WTC11 (cell line): ENCODE results near the gene CDCA5. TPM values are rescaled to one million over a fixed set of nuclear protein-coding genes. Genes with fewer than 3 reads are reported as not detected.

Experiments
- ATAC-seq: fragments of 200-7000 bp; cut with Tn5 transposase; 2 replicates; pipeline ENCODE4 v1.10.0; 2021; ENCODE audit warnings: mild to moderate bottlenecking, moderate library complexity
- CTCF ChIA-PET: fragments of 300-600 bp; sonication (Branson Sonifier 250); formaldehyde crosslinking; loops from one replicate; lab custom pipeline; 2021; ENCODE audit warnings: antibody characterized with exemption; lab: Charles Lee
- POLR2A ChIA-PET: fragments of 350-600 bp; sonication (Branson Sonifier 250); formaldehyde crosslinking; loops from one replicate; lab custom pipeline; 2021; ENCODE audit warnings: antibody characterized with exemption; lab: Charles Lee
- DNase-seq: peaks from one replicate; pipeline ENCODE4 v3.0.0; 2021; ENCODE audit warnings: low spot score
- H3K27ac Mint-ChIP-seq: 2 replicates; pipeline ENCODE4 v1.8.0; 2021; ENCODE audit warnings: mixed read lengths
- H3K27me3 Mint-ChIP-seq: 2 replicates; pipeline ENCODE4 v1.8.0; 2021; ENCODE audit warnings: low read depth, mild to moderate bottlenecking, moderate library complexity, mixed read lengths
- H3K36me3 Mint-ChIP-seq: 2 replicates; pipeline ENCODE4 v1.8.0; 2021; ENCODE audit warnings: mixed read lengths
- H3K4me1 Mint-ChIP-seq: 2 replicates; pipeline ENCODE4 v1.8.0; 2022; ENCODE audit warnings: mixed read lengths
- H3K4me3 Mint-ChIP-seq: 2 replicates; pipeline ENCODE4 v1.8.0; 2021; ENCODE audit warnings: mild to moderate bottlenecking, moderate library complexity, mixed read lengths
- H3K9me3 Mint-ChIP-seq: 2 replicates; pipeline ENCODE4 v1.8.0; 2021; ENCODE audit warnings: mixed read lengths
- CREM ChIP-seq: sonication (generic); formaldehyde crosslinking; IDR thresholded peaks from 2 replicates; pipeline ENCODE4 v1.8.1; 2022; ENCODE audit warnings: mild to moderate bottlenecking, missing genetic modification reagents, moderate library complexity
- GRHL2 ChIP-seq: fragments of 250-450 bp; sonication (Bioruptor Pico); IDR thresholded peaks from 2 replicates; pipeline ENCODE4 v1.8.0; 2022; ENCODE audit warnings: mild to moderate bottlenecking, moderate library complexity; ENCODE audit not compliant: insufficient replicate concordance, severe bottlenecking
- GTF2I ChIP-seq: fragments of 250-450 bp; sonication (Bioruptor Pico); conservative IDR thresholded peaks from 2 replicates; pipeline ENCODE4 v1.4.0; 2021; ENCODE audit warnings: mild to moderate bottlenecking
- HMGA2 ChIP-seq: fragments of 250-450 bp; sonication (Bioruptor Pico); IDR thresholded peaks from 2 replicates; pipeline ENCODE4 v1.4.0; 2021; ENCODE audit warnings: mild to moderate bottlenecking, moderate library complexity
- IRF2 ChIP-seq: sonication (generic); formaldehyde crosslinking; IDR thresholded peaks from 2 replicates; pipeline ENCODE4 v1.8.0; 2022; ENCODE audit warnings: low read depth, missing genetic modification reagents, borderline replicate concordance
- ZMAT4 ChIP-seq: fragments of 250-450 bp; sonication (Bioruptor Pico); IDR thresholded peaks from 2 replicates; pipeline ENCODE4 v1.9.0; 2021; ENCODE audit warnings: mild to moderate bottlenecking
- ZNF671 ChIP-seq: fragments of 250-450 bp; sonication (Bioruptor Pico); IDR thresholded peaks from 2 replicates; pipeline ENCODE4 v1.8.0; 2021; ENCODE audit warnings: mild to moderate bottlenecking
- total RNA-seq: library from RNA; stranded (reverse); gene quantifications from 3 replicates; pipeline ENCODE4 v1.2.3, GENCODE V29; 2021
- TF ChIP-seq, protein P1 (sequence below): sonication (generic); formaldehyde crosslinking; conservative IDR thresholded peaks from 2 replicates; pipeline ENCODE4 v1.8.1; 2023; ENCODE audit warnings: mild to moderate bottlenecking, low read depth, missing genetic modification reagents, moderate library complexity
- TF ChIP-seq, protein P2 (sequence below): sonication (generic); formaldehyde crosslinking; IDR thresholded peaks from 2 replicates; pipeline ENCODE4 v1.8.0; 2023; ENCODE audit warnings: missing genetic modification reagents, mild to moderate bottlenecking, borderline replicate concordance
- TF ChIP-seq, protein P3 (sequence below): sonication (generic); formaldehyde crosslinking; IDR thresholded peaks from 2 replicates; pipeline ENCODE4 v1.8.0; 2022; ENCODE audit warnings: mild to moderate bottlenecking, missing genetic modification reagents

CDCA5 gene
- total RNA-seq, 1 experiment from 2014 or later: 95.9 TPM

DNA sequence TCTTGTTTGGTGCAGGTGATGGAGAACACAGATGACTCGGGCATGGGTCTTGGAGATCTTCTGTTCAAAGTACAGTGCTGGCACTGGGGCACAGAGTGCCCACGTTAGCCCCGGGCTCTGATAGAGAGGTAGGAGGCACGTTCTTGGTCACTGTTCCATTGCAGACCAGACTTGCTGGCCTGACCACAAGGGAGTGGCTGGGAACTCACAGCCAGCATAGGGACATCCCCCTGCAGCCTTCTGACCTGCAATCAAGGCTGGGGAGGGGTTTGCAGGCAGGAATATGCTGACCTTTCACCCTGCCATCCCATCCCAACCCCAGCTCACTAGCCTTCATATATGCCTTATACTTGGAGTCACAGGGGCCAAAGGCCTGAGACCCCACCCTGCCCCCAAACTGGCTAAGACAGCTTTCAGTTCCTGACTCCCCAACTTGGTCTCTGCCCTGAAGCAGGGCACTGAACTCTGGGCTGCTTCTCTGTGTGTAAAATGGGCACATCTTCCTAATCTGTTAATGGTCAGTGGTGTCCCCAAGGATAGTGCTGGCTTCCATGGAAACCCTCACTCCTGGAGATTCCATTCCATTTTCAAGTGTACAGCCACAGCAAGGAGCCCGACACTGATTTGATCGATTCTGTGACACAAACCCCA lies 42.9 kb upstream of the CDCA5 start (continued):
- TF ChIP-seq CREM (CRISPR knock-in tag): no peak
- no peak for TF ChIP-seq HMGA2
- TF ChIP-seq GTF2I: no peak
- no peak for TF ChIP-seq ZNF671 (CRISPR knock-in tag)
- TF ChIP-seq IRF2 (CRISPR knock-in tag): no peak

GRCh38 chr11:65125197-65126056 lies 41.6 kb upstream of the CDCA5 start:
- H3K27ac Mint-ChIP-seq: no peak overlapping the region
- ChIA-PET CTCF (interaction anchor here (2.2 kb wide), 1 partner anchor 12 kb away, joined by 7 read pairs; no protein-coding TSS in a partner anchor), POLR2A (no interaction called here)
- no peaks in the 10 kb centered on the region for H3K27me3 Mint-ChIP-seq
- peaks cover 38% of the 10 kb centered on the region for H3K36me3 Mint-ChIP-seq
- ATAC-seq (no peak), DNase-seq (no peak)
- no peak overlapping the region for H3K4me3 Mint-ChIP-seq
- H3K9me3 Mint-ChIP-seq: no peaks in the 10 kb centered on the region
- peaks cover 14% of the 10 kb centered on the region for H3K4me1 Mint-ChIP-seq
- TF ChIP-seq, protein P1, sequence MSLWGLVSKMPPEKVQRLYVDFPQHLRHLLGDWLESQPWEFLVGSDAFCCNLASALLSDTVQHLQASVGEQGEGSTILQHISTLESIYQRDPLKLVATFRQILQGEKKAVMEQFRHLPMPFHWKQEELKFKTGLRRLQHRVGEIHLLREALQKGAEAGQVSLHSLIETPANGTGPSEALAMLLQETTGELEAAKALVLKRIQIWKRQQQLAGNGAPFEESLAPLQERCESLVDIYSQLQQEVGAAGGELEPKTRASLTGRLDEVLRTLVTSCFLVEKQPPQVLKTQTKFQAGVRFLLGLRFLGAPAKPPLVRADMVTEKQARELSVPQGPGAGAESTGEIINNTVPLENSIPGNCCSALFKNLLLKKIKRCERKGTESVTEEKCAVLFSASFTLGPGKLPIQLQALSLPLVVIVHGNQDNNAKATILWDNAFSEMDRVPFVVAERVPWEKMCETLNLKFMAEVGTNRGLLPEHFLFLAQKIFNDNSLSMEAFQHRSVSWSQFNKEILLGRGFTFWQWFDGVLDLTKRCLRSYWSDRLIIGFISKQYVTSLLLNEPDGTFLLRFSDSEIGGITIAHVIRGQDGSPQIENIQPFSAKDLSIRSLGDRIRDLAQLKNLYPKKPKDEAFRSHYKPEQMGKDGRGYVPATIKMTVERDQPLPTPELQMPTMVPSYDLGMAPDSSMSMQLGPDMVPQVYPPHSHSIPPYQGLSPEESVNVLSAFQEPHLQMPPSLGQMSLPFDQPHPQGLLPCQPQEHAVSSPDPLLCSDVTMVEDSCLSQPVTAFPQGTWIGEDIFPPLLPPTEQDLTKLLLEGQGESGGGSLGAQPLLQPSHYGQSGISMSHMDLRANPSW (CRISPR knock-in tag): no peak
- TF ChIP-seq, protein P2, sequence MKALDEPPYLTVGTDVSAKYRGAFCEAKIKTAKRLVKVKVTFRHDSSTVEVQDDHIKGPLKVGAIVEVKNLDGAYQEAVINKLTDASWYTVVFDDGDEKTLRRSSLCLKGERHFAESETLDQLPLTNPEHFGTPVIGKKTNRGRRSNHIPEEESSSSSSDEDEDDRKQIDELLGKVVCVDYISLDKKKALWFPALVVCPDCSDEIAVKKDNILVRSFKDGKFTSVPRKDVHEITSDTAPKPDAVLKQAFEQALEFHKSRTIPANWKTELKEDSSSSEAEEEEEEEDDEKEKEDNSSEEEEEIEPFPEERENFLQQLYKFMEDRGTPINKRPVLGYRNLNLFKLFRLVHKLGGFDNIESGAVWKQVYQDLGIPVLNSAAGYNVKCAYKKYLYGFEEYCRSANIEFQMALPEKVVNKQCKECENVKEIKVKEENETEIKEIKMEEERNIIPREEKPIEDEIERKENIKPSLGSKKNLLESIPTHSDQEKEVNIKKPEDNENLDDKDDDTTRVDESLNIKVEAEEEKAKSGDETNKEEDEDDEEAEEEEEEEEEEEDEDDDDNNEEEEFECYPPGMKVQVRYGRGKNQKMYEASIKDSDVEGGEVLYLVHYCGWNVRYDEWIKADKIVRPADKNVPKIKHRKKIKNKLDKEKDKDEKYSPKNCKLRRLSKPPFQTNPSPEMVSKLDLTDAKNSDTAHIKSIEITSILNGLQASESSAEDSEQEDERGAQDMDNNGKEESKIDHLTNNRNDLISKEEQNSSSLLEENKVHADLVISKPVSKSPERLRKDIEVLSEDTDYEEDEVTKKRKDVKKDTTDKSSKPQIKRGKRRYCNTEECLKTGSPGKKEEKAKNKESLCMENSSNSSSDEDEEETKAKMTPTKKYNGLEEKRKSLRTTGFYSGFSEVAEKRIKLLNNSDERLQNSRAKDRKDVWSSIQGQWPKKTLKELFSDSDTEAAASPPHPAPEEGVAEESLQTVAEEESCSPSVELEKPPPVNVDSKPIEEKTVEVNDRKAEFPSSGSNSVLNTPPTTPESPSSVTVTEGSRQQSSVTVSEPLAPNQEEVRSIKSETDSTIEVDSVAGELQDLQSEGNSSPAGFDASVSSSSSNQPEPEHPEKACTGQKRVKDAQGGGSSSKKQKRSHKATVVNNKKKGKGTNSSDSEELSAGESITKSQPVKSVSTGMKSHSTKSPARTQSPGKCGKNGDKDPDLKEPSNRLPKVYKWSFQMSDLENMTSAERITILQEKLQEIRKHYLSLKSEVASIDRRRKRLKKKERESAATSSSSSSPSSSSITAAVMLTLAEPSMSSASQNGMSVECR (CRISPR knock-in tag): no peak
- TF ChIP-seq, protein P3, sequence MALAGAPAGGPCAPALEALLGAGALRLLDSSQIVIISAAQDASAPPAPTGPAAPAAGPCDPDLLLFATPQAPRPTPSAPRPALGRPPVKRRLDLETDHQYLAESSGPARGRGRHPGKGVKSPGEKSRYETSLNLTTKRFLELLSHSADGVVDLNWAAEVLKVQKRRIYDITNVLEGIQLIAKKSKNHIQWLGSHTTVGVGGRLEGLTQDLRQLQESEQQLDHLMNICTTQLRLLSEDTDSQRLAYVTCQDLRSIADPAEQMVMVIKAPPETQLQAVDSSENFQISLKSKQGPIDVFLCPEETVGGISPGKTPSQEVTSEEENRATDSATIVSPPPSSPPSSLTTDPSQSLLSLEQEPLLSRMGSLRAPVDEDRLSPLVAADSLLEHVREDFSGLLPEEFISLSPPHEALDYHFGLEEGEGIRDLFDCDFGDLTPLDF: no peak
- TF ChIP-seq HMGA2: no peak

GRCh38 chr11:65124480-65125196 lies 40.8 kb upstream of the CDCA5 start:
- ChIA-PET POLR2A (no interaction called here), CTCF (interaction anchor here (0.6 to 2.2 kb wide), 3 partner anchors 11 to 207 kb away, joined by 3 to 7 read pairs (median 3); no protein-coding TSS in a partner anchor)
- 0 out of 2 replicates have a peak overlapping the region, but pooled peaks have one; percentile 3 for H3K27ac Mint-ChIP-seq
- no peak for TF ChIP-seq ZMAT4 (CRISPR knock-in tag)
- no peak for TF ChIP-seq GRHL2 (CRISPR knock-in tag)
- TF ChIP-seq, all 79 proteins: peak for 0
- ATAC-seq (no peak), DNase-seq (no peak)
- Mint-ChIP-seq H3K4me3 (peak overlapping the region; percentile 7; the same call in 1 of the 2 replicates), H3K27me3 (no peaks in the 10 kb centered on the region), H3K9me3 (no peaks in the 10 kb centered on the region), H3K4me1 (peaks cover 14% of the 10 kb centered on the region), H3K36me3 (peaks cover 45% of the 10 kb centered on the region)
